SK-N-SH treated with all-trans-retinoic acid at 6 μM for 48 hours (cell line): ENCODE data around the gene IRF1.

Source experiments
- ARNTL ChIP-seq: fragments of 450-650 bp; formaldehyde crosslinking; IDR thresholded peaks from 2 replicates; pipeline ENCODE4 v1.5.0; 2020; ENCODE audit warnings: low read depth, mild to moderate bottlenecking, moderate library complexity, borderline replicate concordance
- BACH2 ChIP-seq: fragments of 250-450 bp; sonication (Bioruptor Pico); IDR thresholded peaks from 2 replicates; pipeline ENCODE4 v1.9.0; 2021; ENCODE audit warnings: mild to moderate bottlenecking, borderline replicate concordance
- CREB5 ChIP-seq: fragments of 250-450 bp; sonication (Bioruptor Pico); IDR thresholded peaks from 2 replicates; pipeline ENCODE4 v1.5.1; 2020; ENCODE audit warnings: low read depth, mild to moderate bottlenecking, moderate library complexity
- ESRRG ChIP-seq: fragments of 250-450 bp; sonication (Bioruptor Pico); IDR thresholded peaks from 2 replicates; pipeline ENCODE4 v1.6.1; 2021; ENCODE audit warnings: mild to moderate bottlenecking
- GLIS3 ChIP-seq: fragments of 250-450 bp; sonication (Bioruptor Pico); IDR thresholded peaks from 2 replicates; pipeline ENCODE4 v1.5.0; 2020; ENCODE audit warnings: mild to moderate bottlenecking, moderate library complexity
- OSR1 ChIP-seq: fragments of 250-450 bp; sonication (Bioruptor Pico); IDR thresholded peaks from 2 replicates; pipeline ENCODE4 v1.8.0; 2022; ENCODE audit warnings: moderate library complexity, mild to moderate bottlenecking, inconsistent platforms
- PATZ1 ChIP-seq: fragments of 250-450 bp; sonication (Bioruptor Pico); IDR thresholded peaks from 2 replicates; pipeline ENCODE4 v1.8.0; 2020; ENCODE audit warnings: mild to moderate bottlenecking, moderate library complexity, borderline replicate concordance
- RARB ChIP-seq: fragments of 250-450 bp; sonication (Bioruptor Pico); IDR thresholded peaks from 2 replicates; pipeline ENCODE4 v1.8.0; 2021; ENCODE audit warnings: mild to moderate bottlenecking, moderate library complexity
- SNAI2 ChIP-seq: fragments of 250-450 bp; sonication (Bioruptor Pico); IDR thresholded peaks from 2 replicates; pipeline ENCODE4 v1.5.0; 2020; ENCODE audit warnings: mild to moderate bottlenecking, moderate library complexity
- TOX ChIP-seq: fragments of 250-450 bp; sonication (Bioruptor Pico); IDR thresholded peaks from 2 replicates; pipeline ENCODE4 v1.8.0; 2021; ENCODE audit warnings: mild to moderate bottlenecking, moderate library complexity, borderline replicate concordance
- ZC3H10 ChIP-seq: fragments of 250-450 bp; sonication (Bioruptor Pico); IDR thresholded peaks from 2 replicates; pipeline ENCODE4 v1.5.1; 2021; ENCODE audit warnings: mild to moderate bottlenecking, moderate library complexity
- ZFP3 ChIP-seq: fragments of 250-450 bp; sonication (Bioruptor Pico); IDR thresholded peaks from 2 replicates; pipeline ENCODE4 v1.5.0; 2020; ENCODE audit warnings: mild to moderate bottlenecking, moderate library complexity
- TF ChIP-seq, protein P1 (sequence below): fragments of 250-450 bp; sonication (Bioruptor Pico); IDR thresholded peaks from 2 replicates; pipeline ENCODE4 v1.5.1; 2021; ENCODE audit warnings: mild to moderate bottlenecking, moderate library complexity
- TF ChIP-seq, protein P2 (sequence below): fragments of 250-450 bp; sonication (Bioruptor Pico); IDR thresholded peaks from 2 replicates; pipeline ENCODE4 v1.8.0; 2021; ENCODE audit warnings: low read depth, mild to moderate bottlenecking, moderate library complexity, borderline replicate concordance

- no peak for TF ChIP-seq GLIS3 (CRISPR knock-in tag)
- no peak for TF ChIP-seq PATZ1 (CRISPR knock-in tag)
- no peak for TF ChIP-seq ZFP3 (CRISPR knock-in tag)
- TF ChIP-seq RARB (CRISPR knock-in tag), result no peak
- TF ChIP-seq, protein P1, sequence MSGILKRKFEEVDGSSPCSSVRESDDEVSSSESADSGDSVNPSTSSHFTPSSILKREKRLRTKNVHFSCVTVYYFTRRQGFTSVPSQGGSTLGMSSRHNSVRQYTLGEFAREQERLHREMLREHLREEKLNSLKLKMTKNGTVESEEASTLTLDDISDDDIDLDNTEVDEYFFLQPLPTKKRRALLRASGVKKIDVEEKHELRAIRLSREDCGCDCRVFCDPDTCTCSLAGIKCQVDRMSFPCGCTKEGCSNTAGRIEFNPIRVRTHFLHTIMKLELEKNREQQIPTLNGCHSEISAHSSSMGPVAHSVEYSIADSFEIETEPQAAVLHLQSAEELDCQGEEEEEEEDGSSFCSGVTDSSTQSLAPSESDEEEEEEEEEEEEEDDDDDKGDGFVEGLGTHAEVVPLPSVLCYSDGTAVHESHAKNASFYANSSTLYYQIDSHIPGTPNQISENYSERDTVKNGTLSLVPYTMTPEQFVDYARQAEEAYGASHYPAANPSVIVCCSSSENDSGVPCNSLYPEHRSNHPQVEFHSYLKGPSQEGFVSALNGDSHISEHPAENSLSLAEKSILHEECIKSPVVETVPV (CRISPR knock-in tag), result no peak
- no peak for TF ChIP-seq OSR1 (CRISPR knock-in tag)
- no peak for TF ChIP-seq TOX (CRISPR knock-in tag)
- no peak for TF ChIP-seq BACH2
- TF ChIP-seq SNAI2 (CRISPR knock-in tag), result no peak
- TF ChIP-seq ESRRG (CRISPR knock-in tag), result no peak
- no peak for TF ChIP-seq ZC3H10 (CRISPR knock-in tag)
- TF ChIP-seq ARNTL (CRISPR knock-in tag), result no peak
- TF ChIP-seq, protein P2, sequence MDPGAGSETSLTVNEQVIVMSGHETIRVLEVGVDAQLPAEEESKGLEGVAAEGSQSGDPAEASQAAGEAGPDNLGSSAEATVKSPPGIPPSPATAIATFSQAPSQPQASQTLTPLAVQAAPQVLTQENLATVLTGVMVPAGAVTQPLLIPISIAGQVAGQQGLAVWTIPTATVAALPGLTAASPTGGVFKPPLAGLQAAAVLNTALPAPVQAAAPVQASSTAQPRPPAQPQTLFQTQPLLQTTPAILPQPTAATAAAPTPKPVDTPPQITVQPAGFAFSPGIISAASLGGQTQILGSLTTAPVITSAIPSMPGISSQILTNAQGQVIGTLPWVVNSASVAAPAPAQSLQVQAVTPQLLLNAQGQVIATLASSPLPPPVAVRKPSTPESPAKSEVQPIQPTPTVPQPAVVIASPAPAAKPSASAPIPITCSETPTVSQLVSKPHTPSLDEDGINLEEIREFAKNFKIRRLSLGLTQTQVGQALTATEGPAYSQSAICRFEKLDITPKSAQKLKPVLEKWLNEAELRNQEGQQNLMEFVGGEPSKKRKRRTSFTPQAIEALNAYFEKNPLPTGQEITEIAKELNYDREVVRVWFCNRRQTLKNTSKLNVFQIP (CRISPR knock-in tag), result no peak
- TF ChIP-seq CREB5 (CRISPR knock-in tag), result no peak
Observed at GRCh38 chr5:132433141-132433540, 57.4 kb downstream of the IRF1 start.
